Activated T-helper 17 cell treated with anti-CD3 and anti-CD28 coated beads, Interleukin-2, amount 50 U/mL, for 72 hours (primary cell): ENCODE measurements around the gene GUCY1A1. TPM values are rescaled to one million over a fixed set of nuclear protein-coding genes. Genes with fewer than 3 reads are reported as not detected.
A peak's percentile ranks its signal among the peaks of the same experiment; 100 is the strongest.

ENCODE experiments used
- ATAC-seq: fragments of 150-1000 bp; cut with Tn5 transposase; replicated peaks from 2 replicates; pipeline ENCODE4 v1.10.0; 2021; ENCODE audit warnings: mild to moderate bottlenecking, moderate library complexity
- H3K27ac Mint-ChIP-seq: one replicate; pipeline ENCODE4 v1.8.0; 2022; ENCODE audit warnings: mixed read lengths
- H3K27me3 Mint-ChIP-seq: one replicate; pipeline ENCODE4 v1.8.0; 2022; ENCODE audit warnings: mixed read lengths
- H3K36me3 Mint-ChIP-seq: one replicate; pipeline ENCODE4 v1.8.0; 2022; ENCODE audit warnings: low read depth, mild to moderate bottlenecking, mixed read lengths
- H3K4me1 Mint-ChIP-seq: one replicate; pipeline ENCODE4 v1.8.0; 2022; ENCODE audit warnings: mixed read lengths
- H3K4me3 Mint-ChIP-seq: one replicate; pipeline ENCODE4 v1.8.0; 2022; ENCODE audit warnings: mild to moderate bottlenecking, mixed read lengths
- H3K9me3 Mint-ChIP-seq: one replicate; pipeline ENCODE4 v1.8.0; 2022; ENCODE audit warnings: mixed read lengths
- total RNA-seq, 2 donors: library from RNA; stranded (reverse); gene quantifications; one replicate each; pipeline ENCODE4 v1.2.3, GENCODE V29; 2022

The GUCY1A1 gene
- total RNA-seq, 2 donors from 2014 or later, result not detected

GRCh38 chr4:155758481-155759371 lies 92.1 kb downstream of the GUCY1A1 start, which contains the start of gene GUCY1B1:
TSS of gene GUCY1B1 (plus strand) at chr4:155759021. CDS start at chr4:155759141, 120 bp downstream.
- Mint-ChIP-seq H3K27me3 (peaks cover 26% of the 10 kb centered on the region), H3K36me3 (no peaks in the 10 kb centered on the region), H3K4me1 (no peaks in the 10 kb centered on the region), H3K9me3 (peaks cover 4% of the 10 kb centered on the region), H3K27ac (no peak within 1 kb of the TSS), H3K4me3 (peak within 1 kb of the TSS; percentile 53)
- peak; percentile 95 for ATAC-seq

DNA sequence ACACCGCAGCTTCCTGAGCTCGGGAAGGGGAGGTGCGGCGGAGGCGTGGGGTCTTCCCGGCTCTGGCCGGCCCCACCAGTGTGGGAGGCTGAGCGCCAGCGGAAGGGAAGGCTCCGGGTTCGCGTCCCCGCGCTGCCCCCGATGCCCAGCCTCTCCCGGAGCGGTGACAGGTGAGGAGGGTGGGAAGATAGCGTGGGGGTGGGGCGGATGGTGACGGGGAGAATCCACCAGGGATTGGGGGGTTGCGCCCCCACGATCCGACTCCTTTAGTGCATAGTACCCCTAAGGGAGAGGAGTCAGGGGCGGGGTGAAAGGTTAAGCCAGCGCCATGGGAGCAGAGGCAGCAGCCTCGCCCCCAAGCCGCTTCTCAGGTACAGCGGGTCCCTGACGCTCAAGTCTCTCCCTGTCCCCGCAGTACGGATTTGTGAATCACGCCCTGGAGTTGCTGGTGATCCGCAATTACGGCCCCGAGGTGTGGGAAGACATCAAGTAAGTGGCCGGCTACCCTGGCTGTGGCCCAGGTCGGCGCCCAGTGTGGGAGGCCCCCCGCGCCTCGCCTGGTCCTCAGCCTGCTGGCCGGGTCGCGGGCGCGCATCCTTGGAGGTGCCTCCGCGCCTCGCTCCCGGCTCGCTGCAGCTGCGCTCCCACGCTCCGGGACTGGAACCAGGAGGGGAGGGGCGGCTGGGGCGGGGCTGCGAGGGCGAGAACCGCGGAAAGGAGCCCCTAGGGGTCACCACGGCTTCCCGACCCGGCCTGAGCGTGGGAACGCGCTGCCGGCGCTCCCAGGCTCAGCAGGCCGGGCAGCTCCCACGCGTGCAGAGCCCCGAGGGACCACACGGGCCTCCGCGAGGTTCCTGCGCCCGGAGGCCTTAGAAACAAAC lies 93.0 kb downstream of the GUCY1A1 start:
- peak; percentile 6 for ATAC-seq
- Mint-ChIP-seq H3K4me1 (no peaks in the 10 kb centered on the region), H3K9me3 (peaks cover 4% of the 10 kb centered on the region), H3K27me3 (peaks cover 27% of the 10 kb centered on the region), H3K4me3 (no peak overlapping the region), H3K36me3 (no peaks in the 10 kb centered on the region), H3K27ac (no peak overlapping the region)

- Mint-ChIP-seq H3K4me3 (peak overlapping the region; percentile 36), H3K4me1 (no peaks in the 10 kb centered on the region), H3K9me3 (peaks cover 4% of the 10 kb centered on the region), H3K36me3 (no peaks in the 10 kb centered on the region), H3K27me3 (peaks cover 30% of the 10 kb centered on the region), H3K27ac (no peak overlapping the region)
- ATAC-seq, result no peak
Observed at GRCh38 chr4:155761047-155761446, 94.4 kb downstream of the GUCY1A1 start.

GRCh38 chr4:155761916-155762315 lies 95.3 kb downstream of the GUCY1A1 start:
- Mint-ChIP-seq H3K27ac (no peak overlapping the region), H3K4me3 (no peak overlapping the region), H3K4me1 (no peaks in the 10 kb centered on the region), H3K36me3 (no peaks in the 10 kb centered on the region), H3K9me3 (peaks cover 4% of the 10 kb centered on the region), H3K27me3 (peaks cover 32% of the 10 kb centered on the region)
- ATAC-seq, result no peak

- Mint-ChIP-seq H3K9me3 (peaks cover 4% of the 10 kb centered on the region), H3K4me1 (no peaks in the 10 kb centered on the region), H3K36me3 (no peaks in the 10 kb centered on the region), H3K27me3 (peaks cover 30% of the 10 kb centered on the region), H3K27ac (no peak overlapping the region), H3K4me3 (no peak overlapping the region)
- ATAC-seq, result no peak
Observed at GRCh38 chr4:155762334-155762733, 95.7 kb downstream of the GUCY1A1 start.

GRCh38 chr4:155763551-155763950 lies 96.9 kb downstream of the GUCY1A1 start:
- ATAC-seq, result no peak

DNA sequence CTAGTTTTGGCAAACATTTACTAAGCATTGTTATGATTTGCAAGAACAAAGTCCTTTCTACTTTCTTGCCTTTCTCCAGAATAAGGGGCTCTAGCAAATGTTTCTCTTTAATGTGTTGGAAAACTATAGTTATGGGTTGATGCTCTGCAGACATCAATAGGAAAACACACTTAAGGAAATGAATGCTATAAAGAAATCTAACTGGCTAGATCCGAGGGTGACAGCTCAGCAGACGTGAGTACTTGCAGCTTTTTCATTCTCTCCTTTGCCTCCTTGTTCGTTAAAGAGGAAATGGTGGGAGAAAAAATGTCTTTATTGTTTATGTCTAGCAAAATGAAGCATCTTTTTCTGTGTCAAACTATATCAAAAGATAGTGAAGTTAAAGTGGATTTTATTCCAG lies 98.5 kb downstream of the GUCY1A1 start:
- ATAC-seq, result no peak
- peaks cover 25% of the 10 kb centered on the region for H3K27me3 Mint-ChIP-seq
- no peak overlapping the region for H3K27ac Mint-ChIP-seq
- H3K4me3 Mint-ChIP-seq, result no peak overlapping the region
- no peaks in the 10 kb centered on the region for H3K9me3 Mint-ChIP-seq
- H3K36me3 Mint-ChIP-seq, result no peaks in the 10 kb centered on the region
- no peaks in the 10 kb centered on the region for H3K4me1 Mint-ChIP-seq

More at GRCh38 chr4:155763551-155763950, 96.9 kb downstream of the GUCY1A1 start:
- no peaks in the 10 kb centered on the region for H3K9me3 Mint-ChIP-seq
- peaks cover 21% of the 10 kb centered on the region for H3K27me3 Mint-ChIP-seq
- H3K4me3 Mint-ChIP-seq, result no peak overlapping the region
- no peaks in the 10 kb centered on the region for H3K4me1 Mint-ChIP-seq
- H3K36me3 Mint-ChIP-seq, result no peaks in the 10 kb centered on the region
- no peak overlapping the region for H3K27ac Mint-ChIP-seq

- Mint-ChIP-seq H3K9me3 (no peaks in the 10 kb centered on the region), H3K4me1 (no peaks in the 10 kb centered on the region), H3K27me3 (peaks cover 17% of the 10 kb centered on the region), H3K4me3 (no peak overlapping the region), H3K36me3 (no peaks in the 10 kb centered on the region), H3K27ac (no peak overlapping the region)
- no peak for ATAC-seq
Observed at GRCh38 chr4:155766622-155767021, 100.0 kb downstream of the GUCY1A1 start.

GRCh38 chr4:155768370-155768769 lies 101.7 kb downstream of the GUCY1A1 start:
- H3K4me1 Mint-ChIP-seq, result no peaks in the 10 kb centered on the region
- H3K27ac Mint-ChIP-seq, result no peak overlapping the region
- H3K4me3 Mint-ChIP-seq, result no peak overlapping the region
- no peak for ATAC-seq
- H3K36me3 Mint-ChIP-seq, result no peaks in the 10 kb centered on the region
- H3K9me3 Mint-ChIP-seq, result no peaks in the 10 kb centered on the region
- peaks cover 14% of the 10 kb centered on the region for H3K27me3 Mint-ChIP-seq

- Mint-ChIP-seq H3K9me3 (no peaks in the 10 kb centered on the region), H3K36me3 (no peaks in the 10 kb centered on the region), H3K27ac (no peak overlapping the region), H3K4me1 (no peaks in the 10 kb centered on the region), H3K4me3 (no peak overlapping the region), H3K27me3 (peaks cover 14% of the 10 kb centered on the region)
- no peak for ATAC-seq
Observed at GRCh38 chr4:155769090-155769489, 102.4 kb downstream of the GUCY1A1 start.

- ATAC-seq, result no peak
- Mint-ChIP-seq H3K36me3 (no peaks in the 10 kb centered on the region), H3K27ac (no peak overlapping the region), H3K4me1 (no peaks in the 10 kb centered on the region), H3K27me3 (peaks cover 6% of the 10 kb centered on the region), H3K9me3 (no peaks in the 10 kb centered on the region), H3K4me3 (no peak overlapping the region)
Observed at GRCh38 chr4:155772459-155773195, 106.0 kb downstream of the GUCY1A1 start.

- Mint-ChIP-seq H3K27ac (no peak overlapping the region), H3K27me3 (peaks cover 6% of the 10 kb centered on the region), H3K36me3 (no peaks in the 10 kb centered on the region), H3K4me1 (no peaks in the 10 kb centered on the region), H3K4me3 (no peak overlapping the region), H3K9me3 (no peaks in the 10 kb centered on the region)
- ATAC-seq, result no peak
Observed at GRCh38 chr4:155773196-155773800, 106.7 kb downstream of the GUCY1A1 start.

DNA sequence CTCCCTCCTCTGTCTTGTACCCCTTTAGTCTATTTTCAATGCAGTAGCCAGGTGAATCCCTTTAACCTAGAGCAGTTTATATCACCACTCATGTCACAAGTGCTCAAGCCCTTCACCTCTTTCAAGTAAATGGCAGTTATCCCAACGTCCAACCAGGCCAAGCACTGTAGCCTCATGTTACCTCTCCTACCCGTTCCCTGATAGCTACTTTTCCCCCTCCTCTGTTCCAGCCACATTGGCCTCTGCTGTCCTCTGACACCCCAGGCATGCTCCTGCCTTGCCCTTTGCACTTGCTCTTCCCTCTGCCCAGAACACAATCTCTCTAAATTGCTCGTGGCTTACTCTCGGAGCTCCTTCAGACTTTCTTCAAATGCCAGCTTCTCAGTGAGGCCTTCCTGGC lies 107.4 kb downstream of the GUCY1A1 start:
- ATAC-seq, result no peak
- H3K36me3 Mint-ChIP-seq, result no peaks in the 10 kb centered on the region
- no peak overlapping the region for H3K27ac Mint-ChIP-seq

More for the DNA sequence above, 107.4 kb downstream of the GUCY1A1 start:
- Mint-ChIP-seq H3K27me3 (peaks cover 2% of the 10 kb centered on the region), H3K9me3 (no peaks in the 10 kb centered on the region), H3K4me1 (no peaks in the 10 kb centered on the region), H3K4me3 (no peak overlapping the region)
